ENCODE measurements around the gene TUBGCP3. TPM values are rescaled to one million over a fixed set of nuclear protein-coding genes. Genes with fewer than 3 reads are reported as not detected.

The TUBGCP3 gene
- total and polyA plus RNA-seq, 11 donors = 6.0 to 23.5 (median 15.6) TPM

DNA sequence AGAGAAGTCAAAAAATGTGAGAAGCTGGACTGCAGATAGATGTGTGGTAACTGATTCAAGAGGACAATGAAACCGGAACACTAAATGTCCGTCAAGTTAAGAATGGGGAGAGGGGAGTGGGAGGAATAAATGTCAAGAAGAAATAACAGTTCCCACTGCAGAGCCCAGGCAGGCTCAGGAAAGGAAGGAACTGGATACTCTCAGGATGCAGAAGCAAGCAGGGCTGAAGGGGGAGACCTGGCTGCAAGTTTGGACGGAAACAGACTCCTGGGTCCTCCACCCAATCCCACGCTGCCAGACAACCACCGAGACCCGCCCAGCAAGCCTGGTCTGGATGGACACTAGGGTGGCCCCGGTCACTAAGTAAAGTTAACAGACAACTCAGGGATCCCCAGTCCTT lies 18.1 kb downstream of the TUBGCP3 start:
- DNase-seq (no peak), ATAC-seq (peak in 2 of 4 donors; percentile 54 to 68)
- H3K4me3 ChIP-seq = no peak overlapping the region
- 64 to 80% (median 73%) methylated on average over 7 of the region's 7 CpGs for WGBS, 4 donors
- peaks cover 0 to 47% (median 32%) of the 10 kb centered on the region in 9 donors for H3K36me3 ChIP-seq
- peaks cover 0 to 37% (median 18%) of the 10 kb centered on the region in 12 donors for H3K4me1 ChIP-seq
- H3K9me3 ChIP-seq = no peaks in the 10 kb centered on the region
- intact Hi-C loops (cut with DNase I) = no loop called here
- TF ChIP-seq, protein P1, sequence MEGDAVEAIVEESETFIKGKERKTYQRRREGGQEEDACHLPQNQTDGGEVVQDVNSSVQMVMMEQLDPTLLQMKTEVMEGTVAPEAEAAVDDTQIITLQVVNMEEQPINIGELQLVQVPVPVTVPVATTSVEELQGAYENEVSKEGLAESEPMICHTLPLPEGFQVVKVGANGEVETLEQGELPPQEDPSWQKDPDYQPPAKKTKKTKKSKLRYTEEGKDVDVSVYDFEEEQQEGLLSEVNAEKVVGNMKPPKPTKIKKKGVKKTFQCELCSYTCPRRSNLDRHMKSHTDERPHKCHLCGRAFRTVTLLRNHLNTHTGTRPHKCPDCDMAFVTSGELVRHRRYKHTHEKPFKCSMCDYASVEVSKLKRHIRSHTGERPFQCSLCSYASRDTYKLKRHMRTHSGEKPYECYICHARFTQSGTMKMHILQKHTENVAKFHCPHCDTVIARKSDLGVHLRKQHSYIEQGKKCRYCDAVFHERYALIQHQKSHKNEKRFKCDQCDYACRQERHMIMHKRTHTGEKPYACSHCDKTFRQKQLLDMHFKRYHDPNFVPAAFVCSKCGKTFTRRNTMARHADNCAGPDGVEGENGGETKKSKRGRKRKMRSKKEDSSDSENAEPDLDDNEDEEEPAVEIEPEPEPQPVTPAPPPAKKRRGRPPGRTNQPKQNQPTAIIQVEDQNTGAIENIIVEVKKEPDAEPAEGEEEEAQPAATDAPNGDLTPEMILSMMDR (IDR thresholded peaks at IDR 0.05) = no peak
- H3K27ac ChIP-seq = no peak overlapping the region
- no peaks in the 10 kb centered on the region for H3K27me3 ChIP-seq

DNA sequence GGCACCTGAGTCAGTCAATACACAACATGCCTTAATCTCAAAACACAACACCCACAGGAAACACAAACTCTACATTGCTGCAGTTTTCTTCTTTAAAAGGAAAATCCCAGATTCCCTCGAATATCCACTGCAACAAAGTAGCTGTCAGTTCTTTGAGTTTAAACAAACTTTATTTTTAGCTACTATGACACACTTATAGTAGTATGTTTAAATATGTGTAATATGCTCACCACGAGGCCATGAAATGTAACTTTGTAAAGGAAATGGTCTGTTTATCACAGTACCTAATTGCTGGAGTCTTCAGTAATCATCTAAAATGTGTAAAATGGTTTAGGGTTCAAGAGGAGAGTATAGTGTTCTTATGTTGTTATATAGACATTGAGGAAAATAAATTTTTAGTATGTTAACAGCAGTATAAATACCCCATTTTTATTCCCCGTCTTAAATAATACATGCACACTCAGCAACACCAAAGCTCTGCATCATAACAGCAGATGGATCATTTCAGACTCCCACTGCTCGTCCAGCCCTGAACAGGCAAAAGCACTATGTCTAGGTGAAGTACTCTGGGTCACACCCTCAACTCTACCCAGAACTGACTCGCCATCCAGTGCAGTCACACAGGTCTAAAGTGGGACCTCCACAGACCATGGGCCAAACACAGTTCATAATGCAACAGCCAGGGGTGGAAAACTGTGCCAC lies 20.6 kb downstream of the TUBGCP3 start:
- intact Hi-C loops (cut with DNase I) = no loop called here
- WGBS, 4 donors = 72 to 77% (median 74%) methylated on average over 5 of the region's 5 CpGs
- DNase-seq (no peak), ATAC-seq (no peak)
- Histone ChIP-seq H3K4me3 (no peak overlapping the region), H3K27me3 (no peaks in the 10 kb centered on the region), H3K4me1 (peaks cover 0 to 19% (median 8%) of the 10 kb centered on the region in 12 donors), H3K27ac (no peak overlapping the region), H3K9me3 (no peaks in the 10 kb centered on the region), H3K36me3 (peaks cover 0 to 67% (median 50%) of the 10 kb centered on the region in 9 donors)
- TF ChIP-seq, protein P1 (IDR thresholded peaks at IDR 0.05) = no peak

DNA sequence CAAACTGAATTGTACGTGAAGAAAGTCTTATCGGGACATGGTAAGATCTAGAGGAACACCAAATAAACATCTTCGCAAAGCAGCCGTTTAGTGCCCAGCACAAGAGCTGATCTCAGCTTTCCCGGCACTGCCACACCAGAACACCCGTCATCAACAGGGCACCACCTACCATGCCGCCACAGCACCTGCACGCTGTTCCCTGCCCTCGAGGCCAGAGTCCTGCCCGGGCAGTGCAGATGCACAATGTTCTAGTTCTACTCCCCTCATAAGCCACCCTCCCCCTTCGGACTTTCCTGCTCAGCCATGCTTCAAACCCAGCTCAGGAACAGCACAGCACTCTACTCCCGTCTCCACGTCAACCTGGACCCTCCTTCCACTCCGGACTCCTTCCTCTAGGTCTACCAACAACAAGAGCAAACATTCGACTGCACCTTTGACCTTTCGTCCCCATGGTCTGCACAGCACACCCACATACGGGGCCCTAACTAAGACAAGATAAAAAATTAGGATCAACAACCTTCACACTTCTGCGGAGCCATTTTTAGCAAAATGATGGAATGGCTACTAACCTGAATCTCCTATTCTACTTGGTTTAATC lies 25.1 kb downstream of the TUBGCP3 start:
- Histone ChIP-seq H3K27ac (no peak overlapping the region), H3K27me3 (no peaks in the 10 kb centered on the region), H3K4me1 (peaks cover 4 to 22% (median 12%) of the 10 kb centered on the region in 12 donors), H3K9me3 (no peaks in the 10 kb centered on the region), H3K4me3 (no peak overlapping the region), H3K36me3 (peaks cover 0 to 82% (median 45%) of the 10 kb centered on the region in 9 donors)
- DNase-seq (no peak), ATAC-seq (no peak)
- 92 to 96% (median 95%) methylated on average over 18 of the region's 18 CpGs for WGBS, 4 donors
- TF ChIP-seq POLR2A (IDR thresholded peaks at IDR 0.05) = no peak
- TF ChIP-seq, protein P1 (IDR thresholded peaks at IDR 0.05) = no peak
- intact Hi-C loops (cut with DNase I) = no loop called here

DNA sequence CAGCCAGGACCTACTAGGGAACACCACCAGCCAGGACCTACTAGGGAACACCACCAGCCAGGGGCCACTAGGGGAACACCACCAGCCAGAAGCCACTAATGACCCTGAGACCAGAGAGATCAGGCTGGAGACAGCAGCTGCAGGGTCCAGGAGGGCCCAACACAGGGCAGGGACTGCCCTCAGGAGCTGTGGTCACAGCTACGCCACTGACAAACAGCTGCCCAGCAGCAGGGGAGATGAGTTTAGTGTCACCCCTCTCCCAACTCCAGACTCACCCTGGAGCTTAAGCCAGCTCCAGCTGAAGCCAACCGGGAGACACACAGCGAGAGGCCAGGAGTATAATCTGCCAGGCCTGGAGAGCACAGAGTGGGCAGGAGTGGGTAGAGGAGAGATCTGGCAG lies 25.7 kb downstream of the TUBGCP3 start:
- ATAC-seq (no peak), DNase-seq (no peak)
- peaks cover 4 to 22% (median 12%) of the 10 kb centered on the region in 12 donors for H3K4me1 ChIP-seq
- H3K27me3 ChIP-seq = no peaks in the 10 kb centered on the region
- intact Hi-C loops (cut with DNase I) = no loop called here
- H3K9me3 ChIP-seq = no peaks in the 10 kb centered on the region
- WGBS, 4 donors = 97 to 98% (median 97%) methylated on average over 3 of the region's 3 CpGs; no CpG with 5 or more reads in 1 of the 4 donors
- no peak overlapping the region for H3K27ac ChIP-seq
- no peak overlapping the region for H3K4me3 ChIP-seq
- peaks cover 0 to 82% (median 45%) of the 10 kb centered on the region in 9 donors for H3K36me3 ChIP-seq
- TF ChIP-seq, protein P1 (IDR thresholded peaks at IDR 0.05) = no peak
- TF ChIP-seq POLR2A (IDR thresholded peaks at IDR 0.05) = no peak
